Esophagus (tissue), 2 donors: ENCODE results near the gene RACGAP1. TPM values are rescaled to one million over a fixed set of nuclear protein-coding genes. Genes with fewer than 3 reads are reported as not detected.

Experiments
- polyA plus RNA-seq, 2 donors: library from polyadenylated mRNA; stranded (reverse); fragments of 200-250 nt; gene quantifications; one replicate each; pipeline ENCODE4 v1.2.3, GENCODE V29; 2013
- donor health status: healthy with polysubstance abuse.
- donor health status: Bipolar disorder and iron deficiency.

Gene RACGAP1
- polyA plus RNA-seq, 2 donors, result 6.0 to 16.8 TPM

Other genes with a start within 250 kb of the RACGAP1 start
- gene NCKAP5L, start 197.1 kb downstream of the RACGAP1 start, polyA plus RNA-seq, result 1 to 10 TPM; 3.1 to 8.4 TPM
- 1 to 10 TPM; 2.3 to 2.6 TPM for gene BCDIN3D, start 182.4 kb downstream of the RACGAP1 start, polyA plus RNA-seq
- gene FAIM2, start 121.6 kb downstream of the RACGAP1 start, polyA plus RNA-seq, result under 1 TPM; 0.36 to 0.39 TPM
- not detected for gene AQP2, start 74.8 kb downstream of the RACGAP1 start, polyA plus RNA-seq
- gene AQP5, start 63.6 kb downstream of the RACGAP1 start, polyA plus RNA-seq, result 10 to 100 TPM in 1 of 2 donors, 1 to 10 TPM in 1; 3.1 to 48.8 TPM
- gene AQP6, start 52.5 kb downstream of the RACGAP1 start, polyA plus RNA-seq, result under 1 TPM; 0.02 to 0.08 TPM
- gene ASIC1, start 32.1 kb upstream of the RACGAP1 start, polyA plus RNA-seq, result 1 to 10 TPM; 1.4 to 2.1 TPM
- gene SMARCD1, start 59.8 kb upstream of the RACGAP1 start, polyA plus RNA-seq, result 10 to 100 TPM in 1 of 2 donors, 1 to 10 TPM in 1; 9.8 to 17.8 TPM
- gene GPD1, start 78.5 kb upstream of the RACGAP1 start, polyA plus RNA-seq, result under 1 TPM; 0.29 to 0.32 TPM
- 10 to 100 TPM; 22.8 to 56.8 TPM for gene COX14, start 86.7 kb upstream of the RACGAP1 start, polyA plus RNA-seq
- 10 to 100 TPM; 21.0 to 41.3 TPM for gene CERS5, start 141.9 kb upstream of the RACGAP1 start, polyA plus RNA-seq